CD8-positive, alpha-beta memory T cell (primary cell): ENCODE data around the gene TMEM101. TPM values are rescaled to one million over a fixed set of nuclear protein-coding genes. Genes with fewer than 3 reads are reported as not detected.

Source experiments
- CTCF ChIA-PET: fragments of 350-600 bp; sonication (Branson Sonifier 250); formaldehyde crosslinking; loops from one replicate; lab custom pipeline; 2021; ENCODE audit warnings: antibody characterized with exemption; lab: Charles Lee
- POLR2A ChIA-PET: fragments of 350-600 bp; sonication (Branson Sonifier 250); formaldehyde crosslinking; loops from one replicate; lab custom pipeline; 2021; ENCODE audit warnings: antibody characterized with exemption; lab: Charles Lee
- DNase-seq, 5 donors: peaks; one replicate each; pipeline versions ENCODE4 v3.0.0 to v3.0.0-alpha.2; 2020 to 2022; ENCODE audit warnings: mixed read lengths in 1 of 5
- H3K27ac ChIP-seq: one replicate; pipeline ENCODE4 v1.7.0; 2013; ENCODE audit warnings: low read depth, mild to moderate bottlenecking, low read length, moderate library complexity
- H3K27me3 ChIP-seq: 2 replicates; pipeline ENCODE4 v1.7.0; 2013; ENCODE audit warnings: low read length, mild to moderate bottlenecking; ENCODE audit not compliant: insufficient read depth, poor library complexity, severe bottlenecking
- H3K36me3 ChIP-seq: 2 replicates; pipeline ENCODE4 v1.7.0; 2013; ENCODE audit warnings: mild to moderate bottlenecking, low read length, moderate library complexity; ENCODE audit not compliant: insufficient read depth
- H3K4me1 ChIP-seq: 2 replicates; pipeline ENCODE4 v1.7.0; 2013; ENCODE audit warnings: mild to moderate bottlenecking, low read length, moderate library complexity; ENCODE audit not compliant: insufficient read depth
- H3K4me3 ChIP-seq: 2 replicates; pipeline ENCODE4 v1.7.0; 2013; ENCODE audit warnings: mild to moderate bottlenecking, low read length
- H3K9me3 ChIP-seq: 2 replicates; pipeline ENCODE4 v1.7.0; 2013; ENCODE audit warnings: mild to moderate bottlenecking, low read length
- H3K27ac Mint-ChIP-seq, 8 donors: one replicate each; pipeline ENCODE4 v1.8.0; 2020 to 2021; ENCODE audit warnings: mixed read lengths in 8 of 8, mild to moderate bottlenecking in 6 of 8, inconsistent platforms in 3 of 8, moderate library complexity in 3 of 8
- H3K27me3 Mint-ChIP-seq, 2 donors: one replicate each; pipeline ENCODE4 v1.8.0; 2020 to 2021; ENCODE audit warnings: mixed read lengths in 2 of 2, mild to moderate bottlenecking in 1 of 2, moderate library complexity in 1 of 2
- H3K36me3 Mint-ChIP-seq, 3 donors: one replicate each; pipeline ENCODE4 v1.8.0; 2020 to 2021; ENCODE audit warnings: mixed read lengths in 3 of 3, inconsistent platforms in 1 of 3, mild to moderate bottlenecking in 1 of 3
- H3K4me1 Mint-ChIP-seq, 3 donors: one replicate each; pipeline ENCODE4 v1.8.0; 2020 to 2021; ENCODE audit warnings: mixed read lengths in 3 of 3, inconsistent platforms in 1 of 3, mild to moderate bottlenecking in 1 of 3
- H3K4me3 Mint-ChIP-seq, 7 donors: one replicate each; pipeline ENCODE4 v1.8.0; 2020 to 2021; ENCODE audit warnings: mixed read lengths in 7 of 7, mild to moderate bottlenecking in 6 of 7, moderate library complexity in 4 of 7, inconsistent platforms in 2 of 7
- H3K9me3 Mint-ChIP-seq, 5 donors: one replicate each; pipeline ENCODE4 v1.8.0; 2020 to 2022; ENCODE audit warnings: mixed read lengths in 5 of 5, mild to moderate bottlenecking in 3 of 5, moderate library complexity in 2 of 5, inconsistent platforms in 1 of 5
- polyA plus RNA-seq: library from polyadenylated mRNA; unstranded; fragments of 300-500 nt; fragmentation: Illumina TruSeq; gene quantifications from one replicate; pipeline ENCODE4 v1.2.3, GENCODE V29; 2021
- total RNA-seq, 2 experiments: library from RNA; stranded (reverse); gene quantifications; one replicate each; pipeline ENCODE4 v1.2.3, GENCODE V29; 2021

Gene TMEM101
- total and polyA plus RNA-seq, 3 experiments from 2014 or later, result 28.8 to 36.0 (median 32.5) TPM

- no peaks in the 10 kb centered on the region for H3K27me3 ChIP-seq
- H3K27ac Mint-ChIP-seq, result peak overlapping the region in 7 of 8 donors; percentile 73 to 95 (median 84)
- ChIA-PET CTCF (interaction anchor here (1.5 to 1.8 kb wide), 2 partner anchors 10 to 108 kb away, joined by 3 read pairs; no protein-coding TSS in a partner anchor), POLR2A (interaction anchor here (0.5 kb wide), 1 partner anchor 12 kb away, joined by 8 read pairs; no protein-coding TSS in a partner anchor)
- no peaks in the 10 kb centered on the region for H3K9me3 Mint-ChIP-seq
- peak overlapping the region; percentile 88 to 97 (median 91) for H3K4me3 Mint-ChIP-seq
- H3K4me1 ChIP-seq, result peaks cover 28% of the 10 kb centered on the region
- peaks cover 4 to 8% of the 10 kb centered on the region in 2 donors for H3K27me3 Mint-ChIP-seq
- H3K36me3 ChIP-seq, result no peaks in the 10 kb centered on the region
- no peak overlapping the region for H3K27ac ChIP-seq
- no peak for DNase-seq
- H3K36me3 Mint-ChIP-seq, result peaks cover 4 to 23% (median 10%) of the 10 kb centered on the region in 3 donors
- peak overlapping the region; percentile 90 for H3K4me3 ChIP-seq
- H3K4me1 Mint-ChIP-seq, result peaks cover 19 to 33% (median 20%) of the 10 kb centered on the region in 3 donors
- no peaks in the 10 kb centered on the region for H3K9me3 ChIP-seq
Observed at GRCh38 chr17:44007346-44008204, 7.2 kb downstream of the TMEM101 start.

GRCh38 chr17:44006598-44007345, 8.0 kb downstream of the TMEM101 start:
- CTCF ChIA-PET, result interaction anchor here (1.8 kb wide), 1 partner anchor 9 kb away, joined by 3 read pairs; no protein-coding TSS in a partner anchor
- Histone ChIP-seq H3K27me3 (no peaks in the 10 kb centered on the region), H3K36me3 (no peaks in the 10 kb centered on the region), H3K4me1 (peaks cover 28% of the 10 kb centered on the region), H3K27ac (peak overlapping the region; percentile 16), H3K4me3 (peak overlapping the region; percentile 90), H3K9me3 (no peaks in the 10 kb centered on the region)
- DNase-seq, result peak; percentile 84 to 99 (median 98)
- no peaks in the 10 kb centered on the region for H3K9me3 Mint-ChIP-seq
- peak overlapping the region; percentile 88 to 97 (median 91) for H3K4me3 Mint-ChIP-seq
- POLR2A ChIA-PET, result interaction anchor here (0.5 to 1.2 kb wide), 4 partner anchors 8 to 178 kb away, joined by 3 to 8 read pairs (median 5); partner anchors contain the start of gene TMEM101
- peaks cover 4 to 8% of the 10 kb centered on the region in 2 donors for H3K27me3 Mint-ChIP-seq
- peaks cover 4 to 20% (median 10%) of the 10 kb centered on the region in 3 donors for H3K36me3 Mint-ChIP-seq
- peak overlapping the region; percentile 72 to 95 (median 84) for H3K27ac Mint-ChIP-seq
- peaks cover 19 to 33% (median 20%) of the 10 kb centered on the region in 3 donors for H3K4me1 Mint-ChIP-seq

- Histone ChIP-seq H3K36me3 (no peaks in the 10 kb centered on the region), H3K4me3 (peak overlapping the region; percentile 90), H3K4me1 (peaks cover 28% of the 10 kb centered on the region), H3K9me3 (no peaks in the 10 kb centered on the region), H3K27me3 (no peaks in the 10 kb centered on the region), H3K27ac (peak overlapping the region; percentile 16)
- POLR2A ChIA-PET, result interaction anchor here (0.6 to 1.2 kb wide), 2 partner anchors 9 to 179 kb away, joined by 4 to 6 read pairs; partner anchors contain the start of gene TMEM101
- peak in 2 of 5 donors; percentile 28 to 29 for DNase-seq
- Mint-ChIP-seq H3K4me3 (peak overlapping the region; percentile 88 to 97 (median 91)), H3K36me3 (peaks cover 0 to 15% (median 6%) of the 10 kb centered on the region in 3 donors), H3K27ac (peak overlapping the region in 6 of 8 donors; percentile 0 to 88 (median 72)), H3K4me1 (peaks cover 19 to 33% (median 20%) of the 10 kb centered on the region in 3 donors), H3K9me3 (no peaks in the 10 kb centered on the region), H3K27me3 (peaks cover 4 to 8% of the 10 kb centered on the region in 2 donors)
- CTCF ChIA-PET, result interaction anchor here (1.8 kb wide), 1 partner anchor 8 kb away, joined by 3 read pairs; no protein-coding TSS in a partner anchor
Observed at GRCh38 chr17:44006272-44006597, 8.5 kb downstream of the TMEM101 start.

- no peaks in the 10 kb centered on the region for H3K27me3 ChIP-seq
- peak overlapping the region in 5 of 8 donors; percentile 62 to 88 (median 72) for H3K27ac Mint-ChIP-seq
- H3K9me3 Mint-ChIP-seq, result no peaks in the 10 kb centered on the region
- peak in 4 of 5 donors; percentile 29 to 62 (median 36) for DNase-seq
- CTCF ChIA-PET, result interaction anchor here (1.0 to 1.8 kb wide), 3 partner anchors 8 to 340 kb away, joined by 3 to 4 read pairs (median 3); partner anchors contain the start of gene GRN
- no peaks in the 10 kb centered on the region for H3K9me3 ChIP-seq
- peak overlapping the region; percentile 88 to 97 (median 91) for H3K4me3 Mint-ChIP-seq
- H3K4me1 ChIP-seq, result peaks cover 28% of the 10 kb centered on the region
- H3K36me3 ChIP-seq, result no peaks in the 10 kb centered on the region
- H3K4me1 Mint-ChIP-seq, result peaks cover 19 to 33% (median 20%) of the 10 kb centered on the region in 3 donors
- H3K36me3 Mint-ChIP-seq, result peaks cover 0 to 13% (median 4%) of the 10 kb centered on the region in 3 donors
- H3K27me3 Mint-ChIP-seq, result peaks cover 4 to 8% of the 10 kb centered on the region in 2 donors
- H3K4me3 ChIP-seq, result peak overlapping the region; percentile 90
- POLR2A ChIA-PET, result interaction anchor here (0.6 to 1.2 kb wide), 3 partner anchors 9 to 179 kb away, joined by 3 to 6 read pairs (median 4); partner anchors contain the start of gene TMEM101
- peak overlapping the region; percentile 16 for H3K27ac ChIP-seq
Observed at GRCh38 chr17:44005527-44006271, 9.1 kb downstream of the TMEM101 start.

- H3K9me3 ChIP-seq, result no peaks in the 10 kb centered on the region
- POLR2A ChIA-PET, result interaction anchor here (0.6 kb wide), 1 partner anchor 9 kb away, joined by 3 read pairs; no protein-coding TSS in a partner anchor
- Mint-ChIP-seq H3K4me1 (peaks cover 19 to 33% (median 20%) of the 10 kb centered on the region in 3 donors), H3K4me3 (peak overlapping the region; percentile 53 to 92 (median 63)), H3K9me3 (no peaks in the 10 kb centered on the region), H3K36me3 (peaks cover 0 to 8% (median 2%) of the 10 kb centered on the region in 3 donors), H3K27me3 (peaks cover 4 to 8% of the 10 kb centered on the region in 2 donors), H3K27ac (peak overlapping the region in 1 of 8 donors; percentile 77)
- CTCF ChIA-PET, result interaction anchor here (1.0 to 1.2 kb wide), 2 partner anchors 11 to 341 kb away, joined by 3 to 4 read pairs; partner anchors contain the start of gene GRN
- peak overlapping the region; percentile 90 for H3K4me3 ChIP-seq
- peak in 3 of 5 donors; percentile 21 to 58 (median 23) for DNase-seq
- no peaks in the 10 kb centered on the region for H3K27me3 ChIP-seq
- H3K36me3 ChIP-seq, result no peaks in the 10 kb centered on the region
- peaks cover 28% of the 10 kb centered on the region for H3K4me1 ChIP-seq
- H3K27ac ChIP-seq, result no peak overlapping the region
Observed at GRCh38 chr17:44004761-44005526, 9.8 kb downstream of the TMEM101 start.

- peak in 3 of 5 donors; percentile 18 to 70 (median 31) for DNase-seq
- Histone ChIP-seq H3K9me3 (no peaks in the 10 kb centered on the region), H3K36me3 (no peaks in the 10 kb centered on the region), H3K4me3 (peak within 1 kb of the TSS; percentile 90), H3K27ac (no peak within 1 kb of the TSS), H3K4me1 (peaks cover 28% of the 10 kb centered on the region), H3K27me3 (no peaks in the 10 kb centered on the region)
- POLR2A ChIA-PET, result interaction anchor here (0.6 kb wide), 2 partner anchors 43 to 108 kb away, joined by 3 to 5 read pairs; no protein-coding TSS in a partner anchor
- H3K4me1 Mint-ChIP-seq, result peaks cover 19 to 33% (median 20%) of the 10 kb centered on the region in 3 donors
- peak within 1 kb of the TSS; percentile 53 to 92 (median 70) for H3K4me3 Mint-ChIP-seq
- H3K9me3 Mint-ChIP-seq, result no peaks in the 10 kb centered on the region
- peaks cover 0 to 5% (median 0%) of the 10 kb centered on the region in 3 donors for H3K36me3 Mint-ChIP-seq
- peaks cover 4 to 8% of the 10 kb centered on the region in 2 donors for H3K27me3 Mint-ChIP-seq
- CTCF ChIA-PET, result interaction anchor here (1.0 to 1.2 kb wide), 3 partner anchors 10 to 342 kb away, joined by 3 to 4 read pairs (median 3); partner anchors contain the start of gene GRN
- peak within 1 kb of the TSS in 2 of 8 donors; percentile 41 to 77 for H3K27ac Mint-ChIP-seq
Observed at GRCh38 chr17:44004077-44004760, 10.5 kb downstream of the TMEM101 start, which contains the start of gene NAGS. TSS of gene NAGS (plus strand) at chr17:44004622. CDS start at chr17:44004664, 42 bp downstream.
